SK-N-SH (cell line): ENCODE results near the gene LYRM4.

ENCODE experiments used
- CTCF ChIP-seq: fragments of 200-600 bp; sonication (generic); IDR thresholded peaks from 2 replicates; pipeline ENCODE4 v1.6.1; 2017; ENCODE audit warnings: antibody characterized with exemption, mild to moderate bottlenecking, moderate library complexity
- EP300 ChIP-seq, 2 experiments: IDR thresholded peaks; 2 replicates each; pipeline versions ENCODE4 v1.4.0 to v1.6.1; 2012; ENCODE audit warnings: borderline replicate concordance in 1 of 2, low read depth in 1 of 2, low read length in 1 of 2
- EZH2phosphoT487 ChIP-seq: fragments of 200-600 bp; sonication (generic); IDR thresholded peaks from 2 replicates; pipeline ENCODE4 v1.6.1; 2017; ENCODE audit warnings: low read depth, mixed run types, mild to moderate bottlenecking, antibody characterized with exemption, moderate library complexity, borderline replicate concordance
- FOXM1 ChIP-seq: IDR thresholded peaks from 2 replicates; pipeline ENCODE4 v1.4.0; 2012; ENCODE audit warnings: low read depth, mild to moderate bottlenecking
- GABPA ChIP-seq: IDR thresholded peaks from 2 replicates; pipeline ENCODE4 v1.4.0; 2012; ENCODE audit warnings: low read depth, mild to moderate bottlenecking
- IRF3 ChIP-seq: fragments of 150-350 bp; IDR thresholded peaks from 2 replicates; pipeline ENCODE4 v1.6.1; 2016; ENCODE audit warnings: mild to moderate bottlenecking, low read depth, low read length
- POLR2AphosphoS5 ChIP-seq: IDR thresholded peaks from 2 replicates; pipeline ENCODE4 v1.6.1; 2012; ENCODE audit warnings: low read depth, low read length
- RAD21 ChIP-seq: IDR thresholded peaks from 2 replicates; pipeline ENCODE4 v1.6.1; 2012; ENCODE audit warnings: mild to moderate bottlenecking, low read length
- REST ChIP-seq: IDR thresholded peaks from 2 replicates; pipeline ENCODE4 v1.6.1; 2012; ENCODE audit warnings: mild to moderate bottlenecking, low read depth, low read length, moderate library complexity
- SIN3A ChIP-seq: IDR thresholded peaks from 2 replicates; pipeline ENCODE4 v1.6.1; 2012; ENCODE audit warnings: low read depth, mild to moderate bottlenecking, low read length, moderate library complexity, borderline replicate concordance
- SMC3 ChIP-seq: IDR thresholded peaks from 2 replicates; pipeline ENCODE4 v1.6.1; 2012; ENCODE audit warnings: low read depth, low read length, improper control_type of control experiment
- TEAD4 ChIP-seq: IDR thresholded peaks from 2 replicates; pipeline ENCODE4 v1.4.0; 2012; ENCODE audit warnings: mild to moderate bottlenecking, borderline replicate concordance; ENCODE audit not compliant: insufficient read depth
- USF1 ChIP-seq: IDR thresholded peaks from 2 replicates; pipeline ENCODE4 v1.4.0; 2012; ENCODE audit warnings: low read depth, borderline replicate concordance

- TF ChIP-seq IRF3 (no peak), CTCF (no peak), GABPA (no peak), TEAD4 (no peak), EP300 (IDR thresholded peaks at IDR 0.05; ENCODE audit: borderline replicate concordance in 1 of 2, low read depth in 1 of 2, low read length in 1 of 2) (no peak), RAD21 (no peak), SMC3 (no peak), EZH2phosphoT487 (no peak), USF1 (no peak), POLR2AphosphoS5 (no peak), REST (no peak), FOXM1 (no peak), SIN3A (no peak)
Observed at GRCh38 chr6:5243069-5243468, 17.7 kb downstream of the LYRM4 start.
